HEK293 (cell line): Measurements from ENCODE around the gene JUP.

Experiments
- BCL11A ChIP-seq: fragments of 450-650 bp; formaldehyde crosslinking; IDR thresholded peaks from 2 replicates; pipeline ENCODE4 v1.5.1; 2016; ENCODE audit warnings: low read depth, missing biosample characterization, missing genetic modification characterization
- EGR2 ChIP-seq: fragments of 450-650 bp; formaldehyde crosslinking; IDR thresholded peaks from 2 replicates; pipeline ENCODE4 v1.5.1; 2016; ENCODE audit warnings: low read depth, missing biosample characterization, missing genetic modification characterization
- GLIS2 ChIP-seq: fragments of 450-650 bp; formaldehyde crosslinking; IDR thresholded peaks from 2 replicates; pipeline ENCODE4 v1.5.1; 2016; ENCODE audit warnings: missing biosample characterization, missing genetic modification characterization
- KLF17 ChIP-seq: fragments of 450-650 bp; formaldehyde crosslinking; IDR thresholded peaks from 2 replicates; pipeline ENCODE4 v1.5.1; 2016; ENCODE audit warnings: missing biosample characterization, missing genetic modification characterization
- PATZ1 ChIP-seq: fragments of 450-650 bp; formaldehyde crosslinking; IDR thresholded peaks from 2 replicates; pipeline ENCODE4 v1.5.1; 2016; ENCODE audit warnings: missing biosample characterization, missing genetic modification characterization
- TCF7L2 ChIP-seq: IDR thresholded peaks from 2 replicates; pipeline ENCODE4 v1.6.1; 2011; ENCODE audit warnings: low read depth, mild to moderate bottlenecking, inconsistent platforms, low read length, moderate library complexity, borderline replicate concordance
- TRIM28 ChIP-seq: IDR thresholded peaks from 2 replicates; pipeline ENCODE4 v1.6.1; 2011; ENCODE audit warnings: low read length, control low read depth, borderline replicate concordance
- ZBTB11 ChIP-seq: fragments of 450-650 bp; formaldehyde crosslinking; conservative IDR thresholded peaks from 2 replicates; pipeline ENCODE4 v1.5.1; 2016; ENCODE audit warnings: low read depth, missing biosample characterization, missing genetic modification characterization
- ZBTB17 ChIP-seq: fragments of 450-650 bp; formaldehyde crosslinking; IDR thresholded peaks from 2 replicates; pipeline ENCODE4 v1.5.1; 2016; ENCODE audit warnings: missing biosample characterization, missing genetic modification characterization
- ZBTB44 ChIP-seq: fragments of 450-650 bp; IDR thresholded peaks from 2 replicates; pipeline ENCODE4 v1.5.1; 2018; ENCODE audit warnings: missing biosample characterization, mild to moderate bottlenecking, missing genetic modification characterization
- ZBTB48 ChIP-seq: fragments of 450-650 bp; formaldehyde crosslinking; IDR thresholded peaks from 2 replicates; pipeline ENCODE4 v1.5.1; 2016; ENCODE audit warnings: missing biosample characterization, missing genetic modification characterization
- ZFP69B ChIP-seq: fragments of 450-650 bp; formaldehyde crosslinking; IDR thresholded peaks from 2 replicates; pipeline ENCODE4 v1.5.1; 2016; ENCODE audit warnings: missing biosample characterization, missing genetic modification characterization
- ZNF146 ChIP-seq: fragments of 450-650 bp; formaldehyde crosslinking; IDR thresholded peaks from 2 replicates; pipeline ENCODE4 v1.5.1; 2016; ENCODE audit warnings: missing biosample characterization, missing genetic modification characterization
- ZNF223 ChIP-seq: fragments of 450-650 bp; formaldehyde crosslinking; IDR thresholded peaks from 2 replicates; pipeline ENCODE4 v1.5.1; 2016; ENCODE audit warnings: missing biosample characterization, missing genetic modification characterization
- ZNF335 ChIP-seq: fragments of 450-650 bp; formaldehyde crosslinking; conservative IDR thresholded peaks from 2 replicates; pipeline ENCODE4 v1.5.1; 2016; ENCODE audit warnings: missing biosample characterization, missing genetic modification characterization
- ZNF341 ChIP-seq: fragments of 450-650 bp; formaldehyde crosslinking; IDR thresholded peaks from 2 replicates; pipeline ENCODE4; 2016; ENCODE audit warnings: low read depth, missing biosample characterization, missing genetic modification characterization
- ZNF350 ChIP-seq: fragments of 450-650 bp; formaldehyde crosslinking; IDR thresholded peaks from 2 replicates; pipeline ENCODE4 v1.5.0; 2017; ENCODE audit warnings: missing biosample characterization, mild to moderate bottlenecking, missing genetic modification characterization
- ZNF366 ChIP-seq: fragments of 450-650 bp; formaldehyde crosslinking; conservative IDR thresholded peaks from 2 replicates; pipeline ENCODE4 v1.5.1; 2016; ENCODE audit warnings: missing biosample characterization, missing genetic modification characterization
- ZNF423 ChIP-seq: fragments of 450-650 bp; formaldehyde crosslinking; IDR thresholded peaks from 2 replicates; pipeline ENCODE4 v1.5.1; 2016; ENCODE audit warnings: missing biosample characterization, missing genetic modification characterization
- ZNF571 ChIP-seq: fragments of 450-650 bp; formaldehyde crosslinking; IDR thresholded peaks from 2 replicates; pipeline ENCODE4 v1.5.0; 2017; ENCODE audit warnings: missing biosample characterization, missing genetic modification characterization
- ZNF623 ChIP-seq: fragments of 450-650 bp; formaldehyde crosslinking; IDR thresholded peaks from 2 replicates; pipeline ENCODE4 v1.5.1; 2016; ENCODE audit warnings: missing biosample characterization, missing genetic modification characterization
- ZNF660 ChIP-seq: fragments of 450-650 bp; IDR thresholded peaks from 2 replicates; pipeline ENCODE4 v1.5.1; 2018; ENCODE audit warnings: missing biosample characterization, mild to moderate bottlenecking, missing genetic modification characterization
- ZNF701 ChIP-seq: fragments of 450-650 bp; formaldehyde crosslinking; IDR thresholded peaks from 2 replicates; pipeline ENCODE4 v1.5.1; 2016; ENCODE audit warnings: missing biosample characterization, missing genetic modification characterization
- ZNF777 ChIP-seq: fragments of 450-650 bp; formaldehyde crosslinking; IDR thresholded peaks from 2 replicates; pipeline ENCODE4 v1.5.1; 2017; ENCODE audit warnings: missing biosample characterization, missing genetic modification characterization, borderline replicate concordance
- TF ChIP-seq, protein P1 (sequence below): fragments of 450-650 bp; formaldehyde crosslinking; IDR thresholded peaks from 2 replicates; pipeline ENCODE4 v1.5.1; 2017; ENCODE audit warnings: missing biosample characterization, mild to moderate bottlenecking, missing genetic modification characterization, moderate library complexity
- TF ChIP-seq, protein P2 (sequence below): fragments of 450-650 bp; formaldehyde crosslinking; IDR thresholded peaks from 2 replicates; pipeline ENCODE4 v1.5.1; 2016; ENCODE audit warnings: missing biosample characterization, missing genetic modification characterization

Gene JUP

GRCh38 chr17:41812381-41813151 lies 26.1 kb upstream of the JUP start, which contains the start of gene FKBP10 (continued):
- TF ChIP-seq, protein P1, sequence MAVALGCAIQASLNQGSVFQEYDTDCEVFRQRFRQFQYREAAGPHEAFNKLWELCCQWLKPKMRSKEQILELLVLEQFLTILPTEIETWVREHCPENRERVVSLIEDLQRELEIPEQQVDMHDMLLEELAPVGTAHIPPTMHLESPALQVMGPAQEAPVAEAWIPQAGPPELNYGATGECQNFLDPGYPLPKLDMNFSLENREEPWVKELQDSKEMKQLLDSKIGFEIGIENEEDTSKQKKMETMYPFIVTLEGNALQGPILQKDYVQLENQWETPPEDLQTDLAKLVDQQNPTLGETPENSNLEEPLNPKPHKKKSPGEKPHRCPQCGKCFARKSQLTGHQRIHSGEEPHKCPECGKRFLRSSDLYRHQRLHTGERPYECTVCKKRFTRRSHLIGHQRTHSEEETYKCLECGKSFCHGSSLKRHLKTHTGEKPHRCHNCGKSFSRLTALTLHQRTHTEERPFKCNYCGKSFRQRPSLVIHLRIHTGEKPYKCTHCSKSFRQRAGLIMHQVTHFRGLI (tag by site-specific recombination): no peak
- TF ChIP-seq TCF7L2 (peak; percentile 77; the same call in 1 of the 2 replicates), ZBTB17 (tag by site-specific recombination) (peak; percentile 70), ZBTB44 (tag by site-specific recombination) (0 out of 2 replicates have a peak, but pooled peaks have one; percentile 2), ZNF623 (tag by site-specific recombination) (peak; percentile 7), ZBTB48 (tag by site-specific recombination) (peak; percentile 32; the same call in 1 of the 2 replicates), ZBTB11 (tag by site-specific recombination) (peak; percentile 26; the same call in 1 of the 2 replicates), ZNF701 (peak; percentile 38; the same call in 1 of the 2 replicates), ZNF146 (tag by site-specific recombination) (no peak; the same call in 1 of the 2 replicates), ZNF366 (tag by site-specific recombination) (peak; percentile 81), ZNF423 (tag by site-specific recombination) (no peak), ZNF660 (tag by site-specific recombination) (no peak), ZNF223 (tag by site-specific recombination) (peak; percentile 85), KLF17 (peak; percentile 20; the same call in 1 of the 2 replicates), ZNF335 (tag by site-specific recombination) (peak; percentile 78), ZNF350 (tag by site-specific recombination) (no peak), ZFP69B (tag by site-specific recombination) (no peak; the same call in 1 of the 2 replicates), GLIS2 (peak; percentile 91), ZNF571 (no peak), BCL11A (tag by site-specific recombination) (peak; percentile 93; the same call in 1 of the 2 replicates), EGR2 (peak; percentile 43), ZNF777 (tag by site-specific recombination) (peak; percentile 95), PATZ1 (tag by site-specific recombination) (peak; percentile 86), ZNF341 (tag by site-specific recombination) (peak; percentile 80), TRIM28 (no peak)
- TF ChIP-seq, protein P2, sequence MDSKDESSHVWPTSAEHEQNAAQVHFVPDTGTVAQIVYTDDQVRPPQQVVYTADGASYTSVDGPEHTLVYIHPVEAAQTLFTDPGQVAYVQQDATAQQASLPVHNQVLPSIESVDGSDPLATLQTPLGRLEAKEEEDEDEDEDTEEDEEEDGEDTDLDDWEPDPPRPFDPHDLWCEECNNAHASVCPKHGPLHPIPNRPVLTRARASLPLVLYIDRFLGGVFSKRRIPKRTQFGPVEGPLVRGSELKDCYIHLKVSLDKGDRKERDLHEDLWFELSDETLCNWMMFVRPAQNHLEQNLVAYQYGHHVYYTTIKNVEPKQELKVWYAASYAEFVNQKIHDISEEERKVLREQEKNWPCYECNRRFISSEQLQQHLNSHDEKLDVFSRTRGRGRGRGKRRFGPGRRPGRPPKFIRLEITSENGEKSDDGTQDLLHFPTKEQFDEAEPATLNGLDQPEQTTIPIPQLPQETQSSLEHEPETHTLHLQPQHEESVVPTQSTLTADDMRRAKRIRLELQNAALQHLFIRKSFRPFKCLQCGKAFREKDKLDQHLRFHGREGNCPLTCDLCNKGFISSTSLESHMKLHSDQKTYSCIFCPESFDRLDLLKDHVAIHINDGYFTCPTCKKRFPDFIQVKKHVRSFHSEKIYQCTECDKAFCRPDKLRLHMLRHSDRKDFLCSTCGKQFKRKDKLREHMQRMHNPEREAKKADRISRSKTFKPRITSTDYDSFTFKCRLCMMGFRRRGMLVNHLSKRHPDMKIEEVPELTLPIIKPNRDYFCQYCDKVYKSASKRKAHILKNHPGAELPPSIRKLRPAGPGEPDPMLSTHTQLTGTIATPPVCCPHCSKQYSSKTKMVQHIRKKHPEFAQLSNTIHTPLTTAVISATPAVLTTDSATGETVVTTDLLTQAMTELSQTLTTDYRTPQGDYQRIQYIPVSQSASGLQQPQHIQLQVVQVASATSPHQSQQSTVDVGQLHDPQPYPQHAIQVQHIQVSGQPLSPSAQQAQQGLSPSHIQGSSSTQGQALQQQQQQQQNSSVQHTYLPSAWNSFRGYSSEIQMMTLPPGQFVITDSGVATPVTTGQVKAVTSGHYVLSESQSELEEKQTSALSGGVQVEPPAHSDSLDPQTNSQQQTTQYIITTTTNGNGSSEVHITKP: peak; percentile 98
